Karpas-422 (cell line): ENCODE measurements around the gene LMF2. TPM values are rescaled to one million over a fixed set of nuclear protein-coding genes. Genes with fewer than 3 reads are reported as not detected.
A peak's percentile ranks its signal among the peaks of the same experiment; 100 is the strongest.
"Not testable (repeated sequence)": the region's sequence is repeated elsewhere in the genome, so short reads cannot be mapped to it uniquely, and the experiment has no call there.

Experiments
- DNase-seq: peaks from one replicate; pipeline ENCODE4 v3.0.0-alpha.2; 2015
- H2AFZ ChIP-seq: fragments of 200-600 bp; sonication (generic); 2 replicates; pipeline ENCODE4 v1.6.1; 2014; ENCODE audit warnings: antibody characterized with exemption, low read length, mixed read lengths
- H3K27ac ChIP-seq: fragments of 200-600 bp; sonication (generic); 2 replicates; pipeline ENCODE4 v1.5.1; 2014; ENCODE audit warnings: mild to moderate bottlenecking, low read length, moderate library complexity
- H3K27me3 ChIP-seq: fragments of 200-600 bp; sonication (generic); 2 replicates; pipeline ENCODE4 v1.6.1; 2014; ENCODE audit warnings: low read length, mixed read lengths
- H3K36me3 ChIP-seq: fragments of 200-600 bp; sonication (generic); 2 replicates; pipeline ENCODE4 v1.6.1; 2014; ENCODE audit warnings: low read length, mixed read lengths; ENCODE audit not compliant: insufficient read depth
- H3K4me1 ChIP-seq: fragments of 200-600 bp; sonication (generic); 2 replicates; pipeline ENCODE4 v1.6.1; 2014; ENCODE audit warnings: mild to moderate bottlenecking, low read length, mixed read lengths
- H3K4me2 ChIP-seq: fragments of 200-600 bp; sonication (generic); 2 replicates; pipeline ENCODE4 v1.6.1; 2014; ENCODE audit warnings: low read length, low read depth, mild to moderate bottlenecking; ENCODE audit not compliant: poor library complexity, severe bottlenecking
- H3K4me3 ChIP-seq: fragments of 200-600 bp; sonication (generic); 2 replicates; pipeline ENCODE4 v1.5.1; 2014; ENCODE audit warnings: mild to moderate bottlenecking, antibody characterized with exemption, low read length, mixed read lengths
- H3K79me2 ChIP-seq: fragments of 200-600 bp; sonication (generic); 2 replicates; pipeline ENCODE4 v1.6.1; 2014; ENCODE audit warnings: mild to moderate bottlenecking, low read length, mixed read lengths
- H3K9ac ChIP-seq: fragments of 200-600 bp; sonication (generic); 2 replicates; pipeline ENCODE4 v1.6.0; 2014; ENCODE audit warnings: low read length
- H3K9me2 ChIP-seq: fragments of 200-600 bp; sonication (generic), shearing (Covaris generic); replicated peaks from 2 replicates; pipeline ENCODE4 v1.6.0; 2014; ENCODE audit warnings: mild to moderate bottlenecking, low read length, moderate library complexity; ENCODE audit not compliant: insufficient read depth
- H3K9me3 ChIP-seq: fragments of 300-700, 200-600 bp; sonication (generic); 2 replicates; pipeline ENCODE4 v1.6.1; 2014; ENCODE audit warnings: low read length, mixed read lengths
- H4K20me1 ChIP-seq: fragments of 200-600 bp; sonication (generic); 2 replicates; pipeline ENCODE4 v1.6.1; 2014; ENCODE audit warnings: mild to moderate bottlenecking, antibody characterized with exemption, low read length, low read depth; ENCODE audit not compliant: insufficient read depth
- total RNA-seq: library from RNA; depleted of rRNA; stranded (reverse); fragments of >200 nt; shearing (Covaris generic); gene quantifications from 2 replicates; pipeline ENCODE4 v1.2.3, GENCODE V29; 2014; ENCODE audit warnings: low replicate concordance

The LMF2 gene
- total RNA-seq, 1 experiment from 2014 or later = 19.2 TPM

GRCh38 chr22:50540381-50540780 is 32.9 kb upstream of the LMF2 start:
- H3K27ac ChIP-seq = peak overlapping the region; percentile 96
- no peaks in the 10 kb centered on the region for H4K20me1 ChIP-seq
- H3K4me3 ChIP-seq = no peak overlapping the region
- H2AFZ ChIP-seq = peak overlapping the region; percentile 64
- no peak for DNase-seq
- H3K9ac ChIP-seq = 0 out of 2 replicates have a peak overlapping the region, but pooled peaks have one; percentile 12
- peak overlapping the region; percentile 83 for H3K4me2 ChIP-seq
- no peaks in the 10 kb centered on the region for H3K36me3 ChIP-seq
- H3K4me1 ChIP-seq = peaks cover 66% of the 10 kb centered on the region
- H3K27me3 ChIP-seq = no peaks in the 10 kb centered on the region
- no peaks in the 10 kb centered on the region for H3K9me2 ChIP-seq
- H3K79me2 ChIP-seq = no peaks in the 10 kb centered on the region
- no peaks in the 10 kb centered on the region for H3K9me3 ChIP-seq

- Histone ChIP-seq H3K27ac (0 out of 2 replicates have a peak overlapping the region, but pooled peaks have one; percentile 17), H3K4me1 (peaks cover 76% of the 10 kb centered on the region)
Measured at GRCh38 chr22:50537765-50538164, 30.3 kb upstream of the LMF2 start.

DNA sequence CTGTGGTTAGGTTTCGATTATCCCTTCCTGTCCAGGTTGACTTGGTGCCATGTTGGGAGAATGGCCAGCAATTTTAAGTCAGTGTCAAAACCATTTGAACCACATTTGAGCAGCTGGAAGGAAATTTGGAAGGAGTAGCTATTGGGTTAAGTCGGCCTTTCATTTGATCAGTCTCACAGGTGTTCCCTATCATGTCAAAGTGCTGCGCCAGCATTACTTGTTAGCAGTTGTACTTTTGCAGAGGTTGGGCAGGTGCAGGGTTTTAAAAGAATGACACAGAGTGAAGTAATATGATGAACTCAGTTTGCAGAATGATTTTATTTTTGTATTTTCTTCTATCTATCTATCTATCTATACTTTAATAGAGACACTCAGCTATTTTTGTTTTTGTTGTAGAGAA is 28.7 kb upstream of the LMF2 start:
- Histone ChIP-seq H4K20me1 (no peaks in the 10 kb centered on the region), H3K36me3 (no peaks in the 10 kb centered on the region), H3K79me2 (no peaks in the 10 kb centered on the region), H2AFZ (no peak overlapping the region), H3K4me3 (no peak overlapping the region), H3K27me3 (no peaks in the 10 kb centered on the region), H3K9me2 (no peaks in the 10 kb centered on the region), H3K9ac (no peak overlapping the region), H3K4me2 (peak overlapping the region; percentile 63), H3K4me1 (peaks cover 75% of the 10 kb centered on the region), H3K9me3 (no peaks in the 10 kb centered on the region), H3K27ac (peak overlapping the region; percentile 95)
- DNase-seq = peak; percentile 49

More at GRCh38 chr22:50537765-50538164, 30.3 kb upstream of the LMF2 start:
- H3K27me3 ChIP-seq = no peaks in the 10 kb centered on the region
- no peaks in the 10 kb centered on the region for H3K36me3 ChIP-seq
- no peak overlapping the region for H3K4me3 ChIP-seq
- no peak overlapping the region for H3K4me2 ChIP-seq
- H4K20me1 ChIP-seq = no peaks in the 10 kb centered on the region
- no peak for DNase-seq
- no peaks in the 10 kb centered on the region for H3K9me2 ChIP-seq
- H3K9me3 ChIP-seq = no peaks in the 10 kb centered on the region
- no peaks in the 10 kb centered on the region for H3K79me2 ChIP-seq
- H2AFZ ChIP-seq = no peak overlapping the region
- H3K9ac ChIP-seq = no peak overlapping the region

DNA sequence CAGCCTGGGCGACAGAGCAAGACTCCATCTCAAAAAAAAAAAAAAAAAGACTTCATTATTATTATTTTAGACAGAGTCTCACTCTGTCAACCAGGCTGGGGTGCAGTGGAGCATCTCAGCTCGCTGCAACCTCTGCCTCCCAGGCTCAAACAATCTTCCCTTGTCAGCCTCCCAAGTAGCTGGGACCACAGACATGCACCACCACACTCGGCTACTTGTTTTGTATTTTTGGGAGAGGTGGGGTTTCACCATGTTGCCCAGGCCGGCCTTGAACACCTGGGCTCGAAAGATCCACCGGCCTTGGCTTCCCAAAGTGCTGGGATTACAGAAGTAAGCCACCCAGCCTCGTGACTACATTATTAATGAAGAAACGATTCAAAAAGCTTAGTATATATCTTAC is 27.6 kb upstream of the LMF2 start:
- Histone ChIP-seq H3K9me2 (no peaks in the 10 kb centered on the region), H3K9ac (peak overlapping the region; percentile 54), H3K27ac (peak overlapping the region; percentile 95), H3K79me2 (no peaks in the 10 kb centered on the region), H3K4me3 (peak overlapping the region; percentile 31; the same call in 1 of the 2 replicates), H2AFZ (peak overlapping the region; percentile 88), H3K9me3 (no peaks in the 10 kb centered on the region), H3K36me3 (no peaks in the 10 kb centered on the region), H4K20me1 (no peaks in the 10 kb centered on the region), H3K4me2 (peak overlapping the region; percentile 63), H3K27me3 (no peaks in the 10 kb centered on the region), H3K4me1 (peaks cover 75% of the 10 kb centered on the region)
- DNase-seq = peak; percentile 93

GRCh38 chr22:50533856-50534711 is 26.6 kb upstream of the LMF2 start:
- not testable (repeated sequence) for H3K79me2 ChIP-seq, H3K36me3 ChIP-seq, H3K9me2 ChIP-seq, H4K20me1 ChIP-seq, H3K9me3 ChIP-seq, H3K27me3 ChIP-seq
- peak overlapping the region; percentile 95 for H3K27ac ChIP-seq
- peak; percentile 91 for DNase-seq
- peak overlapping the region; percentile 62 for H3K9ac ChIP-seq
- 0 out of 2 replicates have a peak overlapping the region, but pooled peaks have one; percentile 40 for H2AFZ ChIP-seq
- H3K4me2 ChIP-seq = peak overlapping the region; percentile 75
- H3K4me3 ChIP-seq = peak overlapping the region; percentile 55
- H3K4me1 ChIP-seq = peaks cover 65% of the 10 kb centered on the region

DNA sequence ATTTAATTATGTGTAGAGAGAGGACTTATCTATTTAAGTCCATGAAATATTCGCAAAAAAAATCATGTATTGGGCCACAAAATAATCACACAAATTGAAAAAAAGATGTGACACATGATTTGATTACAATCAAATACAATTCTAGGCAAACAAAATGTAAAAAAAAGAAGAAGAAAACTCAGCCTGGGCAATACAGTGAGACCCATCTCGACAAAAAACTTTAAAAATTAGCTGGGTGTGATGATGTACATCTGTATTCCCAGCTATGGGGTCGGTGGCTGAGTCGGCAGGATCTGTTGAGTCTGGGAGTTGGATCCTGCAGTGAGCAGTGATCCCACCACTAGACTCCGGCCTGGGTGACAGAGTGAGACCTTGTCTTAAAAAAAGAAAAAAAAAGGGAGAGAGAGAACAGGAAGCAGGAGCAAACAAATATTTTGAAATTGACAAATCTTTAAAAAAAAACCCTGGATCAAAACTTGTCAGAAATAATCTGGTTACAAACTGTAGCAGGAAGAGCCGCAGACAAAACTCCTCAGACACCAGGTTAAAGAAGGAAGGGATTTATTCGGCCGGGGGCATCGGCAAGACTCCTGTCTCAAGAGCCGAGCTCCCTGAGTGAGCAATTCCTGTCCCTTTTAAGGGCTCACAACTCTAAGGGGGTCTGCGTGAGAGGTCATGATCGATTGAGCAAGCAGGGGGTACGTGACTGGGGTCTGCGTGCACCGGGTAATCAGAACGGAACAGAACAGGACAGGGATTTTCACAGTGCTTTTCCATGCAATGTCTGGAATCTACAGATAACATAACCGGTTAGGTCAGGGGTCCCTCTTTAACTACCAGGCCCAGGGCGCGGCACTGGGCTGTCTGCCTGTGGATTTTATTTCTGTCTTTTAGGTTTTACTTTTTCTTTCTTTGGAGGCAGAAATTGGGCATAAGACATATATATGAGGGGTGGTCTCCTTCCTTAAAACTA is 25.6 kb upstream of the LMF2 start:
- Histone ChIP-seq H3K9me2 (no peaks in the 10 kb centered on the region), H3K9ac (peak overlapping the region; percentile 88), H3K79me2 (no peaks in the 10 kb centered on the region), H3K36me3 (no peaks in the 10 kb centered on the region), H3K4me2 (peak overlapping the region; percentile 75), H3K9me3 (no peaks in the 10 kb centered on the region), H3K4me1 (peaks cover 64% of the 10 kb centered on the region), H2AFZ (no peak overlapping the region), H3K27ac (peak overlapping the region; percentile 95), H3K4me3 (peak overlapping the region; percentile 78), H4K20me1 (no peaks in the 10 kb centered on the region), H3K27me3 (no peaks in the 10 kb centered on the region)
- peak; percentile 48 for DNase-seq

DNA sequence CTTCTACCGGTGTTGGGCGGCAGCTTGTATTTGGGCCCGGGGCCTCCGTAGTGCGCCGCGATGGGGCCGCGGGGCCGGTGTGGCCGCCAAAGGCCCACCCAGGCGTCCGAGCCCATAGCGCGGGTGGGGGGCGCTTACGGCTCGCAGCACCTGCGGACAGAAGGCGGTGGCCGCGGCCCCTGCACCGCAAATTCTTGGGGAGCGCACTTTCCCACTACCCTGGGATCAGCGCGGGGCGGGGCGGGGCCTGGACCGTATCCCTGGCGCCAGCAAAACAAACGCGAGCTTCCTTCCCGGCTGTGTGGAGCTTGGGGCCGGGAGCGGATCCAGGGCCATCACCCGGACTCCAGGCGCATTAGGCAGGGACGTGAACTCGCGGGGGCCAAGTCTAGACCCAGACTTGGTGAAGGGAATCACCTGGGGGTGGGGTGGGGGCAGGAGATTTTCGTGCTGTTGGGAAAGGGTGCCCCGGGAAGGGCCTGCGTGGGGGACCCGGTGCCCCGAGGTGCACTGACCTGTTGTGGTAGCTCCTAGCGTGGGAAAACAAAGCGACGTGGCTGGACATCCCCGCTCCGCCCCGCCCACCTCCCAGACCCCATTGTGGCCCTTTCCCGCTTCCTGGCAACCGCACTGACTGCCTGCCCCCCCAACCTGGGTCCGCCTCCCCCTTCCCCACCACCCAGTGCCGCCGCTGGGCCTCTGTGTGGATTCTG is 24.6 kb upstream of the LMF2 start:
- H3K4me1 ChIP-seq = peaks cover 69% of the 10 kb centered on the region
- no peaks in the 10 kb centered on the region for H3K27me3 ChIP-seq
- H3K4me2 ChIP-seq = peak overlapping the region; percentile 75
- H4K20me1 ChIP-seq = no peaks in the 10 kb centered on the region
- peak; percentile 46 for DNase-seq
- peak overlapping the region; percentile 88 for H3K9ac ChIP-seq
- peak overlapping the region; percentile 95 for H3K27ac ChIP-seq
- no peaks in the 10 kb centered on the region for H3K9me2 ChIP-seq
- H3K36me3 ChIP-seq = no peaks in the 10 kb centered on the region
- peak overlapping the region; percentile 78 for H3K4me3 ChIP-seq
- H3K79me2 ChIP-seq = no peaks in the 10 kb centered on the region
- H3K9me3 ChIP-seq = no peaks in the 10 kb centered on the region
- H2AFZ ChIP-seq = no peak overlapping the region; the same call in 1 of the 2 replicates
